HCT116 (cell line): ENCODE results near the gene DYRK2. TPM values are rescaled to one million over a fixed set of nuclear protein-coding genes. Genes with fewer than 3 reads are reported as not detected.

Experiments used
- ATAC-seq: fragments of 200-7000 bp; cut with Tn5 transposase; 2 replicates; pipeline ENCODE4 v1.9.1; 2020; ENCODE audit warnings: mild to moderate bottlenecking, moderate library complexity
- BruUV-seq: library from RNA; stranded (reverse); fragments of 400-500 nt; replicated peaks from 2 replicates; lab custom pipeline; 2021; lab: Mats Ljungman, UMichigan
- CTCF ChIA-PET: fragments of 300-600 bp; sonication (Branson Sonifier 250); formaldehyde crosslinking; loops from one replicate; lab custom pipeline; 2021; ENCODE audit warnings: antibody characterized with exemption; lab: Charles Lee
- POLR2A ChIA-PET: fragments of 300-600, 350-600 bp; sonication (Branson Sonifier 250); formaldehyde crosslinking; loops from one replicate; lab custom pipeline; 2021; ENCODE audit warnings: antibody characterized with exemption; lab: Charles Lee
- RAD21 ChIA-PET, 2 experiments: fragments of 300-600 bp; sonication (Branson Sonifier 250); formaldehyde crosslinking; loops; one replicate each; lab custom pipeline; 2023; ENCODE audit warnings: low total read pairs in 2 of 2; ENCODE audit not compliant: uncharacterized antibody in 2 of 2, unreplicated experiment in 2 of 2, low non-redundant PET in 1 of 2; lab: Charles Lee
- DNase-seq: peaks from one replicate; pipeline ENCODE4 v3.0.0-alpha.2; 2010; ENCODE audit warnings: low read depth, low spot score
- H2AFZ ChIP-seq: fragments of 200-600 bp; shearing (Covaris generic), sonication (generic); 2 replicates; pipeline ENCODE4 v1.6.1; 2017; ENCODE audit warnings: low read depth, mixed run types, mixed read lengths, antibody characterized with exemption, low read length; ENCODE audit not compliant: poor library complexity, severe bottlenecking
- H3K27ac ChIP-seq: 2 replicates; pipeline ENCODE4 v1.5.1; 2012; ENCODE audit warnings: low read depth, low read length
- H3K27me3 ChIP-seq: fragments of 200-600 bp; sonication (generic); 2 replicates; pipeline ENCODE4 v1.6.1; 2016; ENCODE audit warnings: mixed run types, low read length, mixed read lengths; ENCODE audit not compliant: insufficient read depth
- H3K36me3 ChIP-seq, 2 experiments: fragments of 200-500 bp in 1 of 2; fragments of 200-600 bp in 1 of 2; sonication (Bioruptor generic) in 1 of 2; sonication (generic) in 1 of 2; 2 replicates each; pipeline versions ENCODE4 v1.5.1 to v1.6.1; 2014 to 2016; ENCODE audit warnings: low read length in 2 of 2, inconsistent platforms in 1 of 2, mixed read lengths in 1 of 2, mixed run types in 1 of 2; ENCODE audit not compliant: insufficient read depth in 2 of 2, control insufficient read depth in 1 of 2
- H3K4me1 ChIP-seq, 2 experiments: fragments of 200-600 bp in 1 of 2; sonication (generic) in 1 of 2; 2 replicates each; pipeline versions ENCODE4 v1.5.1 to v1.6.1; 2012 to 2017; ENCODE audit warnings: low read length in 2 of 2, inconsistent platforms in 1 of 2, mild to moderate bottlenecking in 1 of 2, mixed read lengths in 1 of 2, mixed run types in 1 of 2, moderate library complexity in 1 of 2; ENCODE audit not compliant: insufficient read depth in 2 of 2, control insufficient read depth in 1 of 2
- H3K4me2 ChIP-seq: fragments of 200-600 bp; sonication (generic); 2 replicates; pipeline ENCODE4 v1.6.1; 2017; ENCODE audit warnings: mixed run types, low read length, mixed read lengths
- H3K4me3 ChIP-seq, 2 experiments: fragments of 200-600 bp in 1 of 2; sonication (generic) in 1 of 2; replicated peaks in 1 of 2; 2 replicates each; pipeline ENCODE4 v1.5.1; 2011 to 2016; ENCODE audit warnings: low read length in 2 of 2, control low read depth in 1 of 2, low read depth in 1 of 2, mild to moderate bottlenecking in 1 of 2, mixed read lengths in 1 of 2, mixed run types in 1 of 2
- H3K79me2 ChIP-seq: fragments of 200-600 bp; sonication (generic); 2 replicates; pipeline ENCODE4 v1.6.1; 2017; ENCODE audit warnings: mild to moderate bottlenecking, mixed run types, low read length, moderate library complexity, mixed read lengths; ENCODE audit not compliant: insufficient read depth
- H3K9ac ChIP-seq: fragments of 200-600 bp; sonication (generic); 2 replicates; pipeline ENCODE4 v1.6.1; 2016; ENCODE audit warnings: low read length, mixed read lengths
- H3K9me2 ChIP-seq: fragments of 200-600 bp; sonication (generic), shearing (Covaris generic); 2 replicates; pipeline ENCODE4 v1.6.1; 2017; ENCODE audit warnings: mixed run types, mild to moderate bottlenecking, moderate library complexity; ENCODE audit not compliant: insufficient read depth
- H3K9me3 ChIP-seq, 2 experiments: fragments of 200-500 bp in 1 of 2; fragments of 200-600 bp in 1 of 2; sonication (Bioruptor generic) in 1 of 2; sonication (generic) in 1 of 2; 2 replicates each; pipeline ENCODE4 v1.6.1; 2014 to 2017; ENCODE audit warnings: low read length in 2 of 2, mixed read lengths in 2 of 2, inconsistent platforms in 1 of 2, low read depth in 1 of 2, mild to moderate bottlenecking in 1 of 2, mixed run types in 1 of 2, moderate library complexity in 1 of 2; ENCODE audit not compliant: control insufficient read depth in 1 of 2, insufficient read depth in 1 of 2
- H4K20me1 ChIP-seq: fragments of 200-600 bp; sonication (generic), shearing (Covaris generic); 2 replicates; pipeline ENCODE4 v1.6.1; 2017; ENCODE audit warnings: mixed run types, mild to moderate bottlenecking, moderate library complexity; ENCODE audit not compliant: insufficient read depth
- FOSL1 ChIP-seq: IDR thresholded peaks from 2 replicates; pipeline ENCODE4 v1.6.1; 2012; ENCODE audit warnings: low read depth
- RAD21 ChIP-seq: IDR thresholded peaks from 2 replicates; pipeline ENCODE4 v1.6.1; 2012; ENCODE audit warnings: low read depth, mild to moderate bottlenecking
- ZNF274 ChIP-seq: fragments of 200-500 bp; sonication (Bioruptor generic); IDR thresholded peaks from 2 replicates; pipeline ENCODE4 v1.6.1; 2014; ENCODE audit warnings: mild to moderate bottlenecking, low read depth, low read length, inconsistent platforms
- intact Hi-C: fragments of 100-400 bp; cut with micrococcal nuclease; formaldehyde crosslinking; loops from 2 replicates; pipeline ENCODE4 v1.10.0; 2022
- total RNA-seq: library from RNA; stranded (reverse); gene quantifications from one replicate; pipeline ENCODE4 v1.2.1, GENCODE V29; 2021; ENCODE audit not compliant: unreplicated experiment
- TF ChIP-seq, protein P1 (sequence below): IDR thresholded peaks from 2 replicates; pipeline ENCODE4 v1.6.1; 2011; ENCODE audit warnings: mild to moderate bottlenecking, low read length, moderate library complexity; ENCODE audit not compliant: insufficient replicate concordance; ENCODE audit errors: extremely low read depth

The DYRK2 gene
- total RNA-seq, 1 experiment from 2014 or later = 28.7 TPM

DNA sequence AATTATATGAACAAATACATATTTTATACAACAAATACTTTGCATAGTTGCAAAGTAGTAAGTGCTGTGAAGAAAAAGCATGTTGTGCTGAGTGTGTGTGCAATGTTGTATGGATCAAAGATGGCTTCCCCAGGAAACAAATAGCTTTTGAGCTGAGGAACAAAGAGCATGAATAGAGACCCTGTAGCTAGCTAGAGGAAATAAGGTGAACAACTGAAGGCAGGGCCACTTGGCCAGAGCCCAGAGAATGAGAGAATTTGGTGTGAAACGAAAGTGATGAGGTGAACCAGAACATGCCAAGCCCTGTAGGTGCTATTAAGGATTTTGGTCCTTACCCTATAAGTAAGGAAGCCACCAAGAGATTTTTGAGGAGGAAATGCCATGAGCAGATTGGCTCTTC, 17.1 kb downstream of the DYRK2 start:
- Histone ChIP-seq H3K9me3 (no peaks in the 10 kb centered on the region), H3K79me2 (peaks cover 25% of the 10 kb centered on the region; the same call in 1 of the 2 replicates)
- no peak for TF ChIP-seq RAD21
- TF ChIP-seq, all 23 proteins: peak for 0
- H3K4me2 ChIP-seq = no peak overlapping the region
- ChIA-PET CTCF (no interaction called here), POLR2A (no interaction called here), RAD21 (no interaction called here)
- H3K9ac ChIP-seq = no peak overlapping the region
- intact Hi-C loops = no loop called here
- H4K20me1 ChIP-seq = no peaks in the 10 kb centered on the region
- no peak overlapping the region for H3K4me3 ChIP-seq
- DNase-seq (no peak), ATAC-seq (no peak)
- H3K27me3 ChIP-seq = no peaks in the 10 kb centered on the region
- no peak overlapping the region for H2AFZ ChIP-seq
- H3K27ac ChIP-seq = no peak overlapping the region
- no TSS peak for BruUV-seq
- no peaks in the 10 kb centered on the region; a peak in 1 of 4 replicates for H3K4me1 ChIP-seq
- H3K9me2 ChIP-seq = no peaks in the 10 kb centered on the region
- H3K36me3 ChIP-seq = 0 out of 4 replicates have a peak, but pooled peaks cover 0 to 4% of the 10 kb centered on the region in 2 experiments

DNA sequence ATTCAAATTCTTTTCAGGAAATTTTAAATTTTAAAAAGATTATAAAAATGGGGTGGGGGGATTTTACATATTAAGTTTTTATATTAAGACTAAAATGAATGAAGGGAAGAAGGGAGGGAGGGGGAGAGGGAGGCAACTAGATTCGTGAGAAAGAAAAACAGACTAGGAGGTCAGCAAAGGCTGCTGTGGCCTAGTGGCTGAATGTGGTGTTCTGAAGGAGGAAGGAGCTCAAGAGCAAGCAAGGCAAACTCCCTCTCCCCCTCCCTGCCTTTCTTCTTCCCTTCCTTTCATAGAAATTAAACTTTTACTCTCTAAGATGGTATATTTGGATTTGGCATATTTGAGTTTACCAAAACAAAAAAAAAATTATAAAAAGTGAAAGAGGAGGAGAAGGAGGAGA, 18.1 kb downstream of the DYRK2 start:
- ChIA-PET POLR2A (no interaction called here), RAD21 (no interaction called here), CTCF (no interaction called here)
- H3K9me2 ChIP-seq = no peaks in the 10 kb centered on the region
- BruUV-seq = no TSS peak
- peaks cover 17% of the 10 kb centered on the region; the same call in 1 of the 2 replicates for H3K79me2 ChIP-seq
- no peaks in the 10 kb centered on the region for H3K36me3 ChIP-seq
- no peak overlapping the region for H3K9ac ChIP-seq
- no peaks in the 10 kb centered on the region for H3K9me3 ChIP-seq
- no peak overlapping the region for H3K27ac ChIP-seq
- no peaks in the 10 kb centered on the region for H4K20me1 ChIP-seq
- ATAC-seq = no peak
- intact Hi-C loops = no loop called here
- H3K4me2 ChIP-seq = no peak overlapping the region
- no peaks in the 10 kb centered on the region for H3K27me3 ChIP-seq
- no peaks in the 10 kb centered on the region for H3K4me1 ChIP-seq
- no peak overlapping the region for H3K4me3 ChIP-seq
- TF ChIP-seq ZNF274 = no peak
- TF ChIP-seq FOSL1 = no peak
- TF ChIP-seq, protein P1, sequence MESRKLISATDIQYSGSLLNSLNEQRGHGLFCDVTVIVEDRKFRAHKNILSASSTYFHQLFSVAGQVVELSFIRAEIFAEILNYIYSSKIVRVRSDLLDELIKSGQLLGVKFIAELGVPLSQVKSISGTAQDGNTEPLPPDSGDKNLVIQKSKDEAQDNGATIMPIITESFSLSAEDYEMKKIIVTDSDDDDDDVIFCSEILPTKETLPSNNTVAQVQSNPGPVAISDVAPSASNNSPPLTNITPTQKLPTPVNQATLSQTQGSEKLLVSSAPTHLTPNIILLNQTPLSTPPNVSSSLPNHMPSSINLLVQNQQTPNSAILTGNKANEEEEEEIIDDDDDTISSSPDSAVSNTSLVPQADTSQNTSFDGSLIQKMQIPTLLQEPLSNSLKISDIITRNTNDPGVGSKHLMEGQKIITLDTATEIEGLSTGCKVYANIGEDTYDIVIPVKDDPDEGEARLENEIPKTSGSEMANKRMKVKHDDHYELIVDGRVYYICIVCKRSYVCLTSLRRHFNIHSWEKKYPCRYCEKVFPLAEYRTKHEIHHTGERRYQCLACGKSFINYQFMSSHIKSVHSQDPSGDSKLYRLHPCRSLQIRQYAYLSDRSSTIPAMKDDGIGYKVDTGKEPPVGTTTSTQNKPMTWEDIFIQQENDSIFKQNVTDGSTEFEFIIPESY = no peak
- no peak overlapping the region for H2AFZ ChIP-seq
- DNase-seq = no peak
